SH-SY5Y (cell line): ENCODE measurements around the gene RRP8.

Experiments used
- GATA2 ChIP-seq: IDR thresholded peaks from 2 replicates; pipeline ENCODE4 v1.6.1; 2011; ENCODE audit warnings: mild to moderate bottlenecking, low read depth, low read length
- GATA3 ChIP-seq: IDR thresholded peaks from 2 replicates; pipeline ENCODE4 v1.6.1; 2011; ENCODE audit warnings: low read depth, mild to moderate bottlenecking, low read length, moderate library complexity

Gene RRP8

DNA sequence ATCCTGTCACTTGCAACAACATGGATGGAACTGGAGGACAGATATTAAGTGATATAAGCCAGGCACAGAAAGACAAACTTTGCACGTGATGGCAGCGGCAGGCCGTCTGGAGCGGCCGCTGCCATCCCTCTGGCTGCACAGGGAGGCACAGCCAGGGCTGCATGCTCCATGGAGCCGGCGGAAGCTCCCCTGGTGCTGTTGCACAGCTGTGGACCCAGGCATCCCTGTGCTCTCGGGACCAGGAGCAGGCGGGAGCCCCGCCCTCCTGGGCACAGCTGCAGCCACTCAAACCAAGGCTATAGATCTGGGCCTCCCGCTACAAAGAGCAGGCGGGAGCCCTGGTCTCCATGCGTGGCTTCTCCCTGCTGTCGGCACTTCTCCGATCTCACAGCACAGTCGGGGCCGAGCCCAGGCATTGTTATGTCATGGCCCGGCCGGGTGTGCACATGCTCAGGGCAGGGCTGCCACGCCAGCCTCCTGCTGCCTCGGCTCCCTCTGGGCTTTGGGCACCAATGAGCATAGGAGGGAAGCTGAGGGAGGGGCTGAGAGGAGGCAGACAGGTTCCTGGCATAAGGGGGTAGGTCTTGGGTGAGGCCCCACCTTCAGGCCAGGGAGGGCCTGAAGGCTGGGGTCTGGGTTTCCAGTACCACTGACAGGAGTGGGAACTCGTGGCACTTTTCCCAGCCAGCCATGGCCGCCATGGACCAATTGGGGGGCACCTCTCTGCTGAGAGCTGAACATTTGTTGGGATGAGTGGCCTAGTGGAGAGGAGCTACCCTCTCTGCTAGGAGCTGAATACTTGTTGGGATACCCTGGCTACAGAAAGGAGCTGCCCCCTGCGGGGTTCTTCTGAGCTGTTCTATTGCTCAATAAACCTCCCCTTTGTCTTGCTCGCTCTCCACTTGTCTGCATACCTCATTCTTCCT lies 16.7 kb downstream of the RRP8 start:
- no peak for TF ChIP-seq GATA2
- TF ChIP-seq GATA3, result no peak

DNA sequence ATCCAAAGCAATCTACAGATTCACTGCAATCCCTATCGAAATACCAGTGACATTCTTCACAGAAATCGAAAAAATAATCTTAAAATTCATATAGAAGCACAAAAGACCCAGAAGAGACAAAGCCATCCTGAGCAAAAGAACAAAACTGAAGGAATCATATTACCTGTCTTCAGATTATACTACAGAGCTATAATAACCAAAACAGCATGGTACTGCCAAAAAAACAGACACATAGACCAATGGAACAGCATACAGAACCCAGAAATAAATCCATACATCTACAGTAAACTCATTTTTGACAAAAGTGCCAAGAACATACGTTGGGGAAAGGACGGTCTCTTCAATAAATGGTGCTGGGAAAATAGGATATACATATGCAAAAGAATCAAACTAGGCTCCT lies 18.9 kb downstream of the RRP8 start:
- TF ChIP-seq GATA2, result no peak
- TF ChIP-seq GATA3, result no peak

DNA sequence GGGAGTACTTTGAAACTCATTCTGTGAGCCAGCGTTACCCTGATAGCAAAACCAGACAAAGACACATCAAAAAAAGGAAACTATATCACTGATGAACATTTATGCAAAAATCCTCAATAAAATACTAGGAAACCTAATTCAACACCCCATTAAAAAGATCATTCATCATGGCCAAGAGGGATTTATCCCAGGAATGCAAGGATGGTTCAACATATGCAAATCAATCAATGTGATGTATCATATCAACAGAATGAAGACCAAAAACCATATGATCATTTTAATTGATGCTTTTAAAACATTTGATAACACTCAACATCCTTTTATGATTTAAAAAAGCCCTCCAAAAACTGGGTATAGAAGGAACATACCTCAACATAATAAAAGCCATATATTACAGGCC lies 19.8 kb downstream of the RRP8 start:
- no peak for TF ChIP-seq GATA2
- TF ChIP-seq GATA3, result no peak

DNA sequence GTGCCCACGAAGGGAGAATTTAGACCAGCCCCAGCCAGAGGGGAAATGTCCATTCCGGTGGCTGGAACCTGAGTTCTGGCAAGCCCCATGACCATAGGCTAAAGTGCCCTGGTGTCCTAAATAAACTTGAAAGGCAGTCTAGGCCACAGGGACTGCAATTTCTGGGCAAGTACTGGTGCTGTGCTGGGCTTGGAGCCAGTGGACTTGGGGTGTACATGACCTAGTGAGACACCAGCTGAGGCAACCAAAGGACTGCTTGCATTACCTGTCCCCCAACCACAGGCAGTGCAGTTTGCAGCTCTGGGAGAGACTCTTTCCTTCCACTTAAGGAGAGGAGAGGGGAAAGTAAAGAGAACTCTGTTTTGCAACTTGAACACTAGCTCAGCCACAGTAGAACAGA lies 23.7 kb downstream of the RRP8 start:
- TF ChIP-seq GATA3 (no peak), GATA2 (no peak)

DNA sequence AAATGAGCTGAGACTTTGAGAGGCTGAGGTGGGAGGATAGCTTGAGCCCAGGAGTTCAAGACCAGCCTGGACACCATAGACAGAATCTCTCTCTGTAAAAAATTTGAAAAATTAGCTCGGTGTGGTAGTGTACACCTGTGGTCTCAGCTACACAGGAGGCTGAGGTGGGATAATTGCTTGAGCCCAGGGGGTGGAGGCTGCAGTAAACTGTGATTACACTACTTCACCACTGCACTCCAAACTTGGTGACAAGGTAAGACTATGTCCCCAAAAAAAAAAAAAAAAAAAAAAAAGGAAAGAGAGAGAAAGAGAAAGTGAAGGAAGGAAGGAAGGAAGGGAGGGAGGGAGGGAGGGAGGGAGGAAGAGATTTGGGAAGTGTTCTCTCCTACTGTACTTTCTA lies 25.3 kb downstream of the RRP8 start:
- TF ChIP-seq GATA3, result no peak
- no peak for TF ChIP-seq GATA2

DNA sequence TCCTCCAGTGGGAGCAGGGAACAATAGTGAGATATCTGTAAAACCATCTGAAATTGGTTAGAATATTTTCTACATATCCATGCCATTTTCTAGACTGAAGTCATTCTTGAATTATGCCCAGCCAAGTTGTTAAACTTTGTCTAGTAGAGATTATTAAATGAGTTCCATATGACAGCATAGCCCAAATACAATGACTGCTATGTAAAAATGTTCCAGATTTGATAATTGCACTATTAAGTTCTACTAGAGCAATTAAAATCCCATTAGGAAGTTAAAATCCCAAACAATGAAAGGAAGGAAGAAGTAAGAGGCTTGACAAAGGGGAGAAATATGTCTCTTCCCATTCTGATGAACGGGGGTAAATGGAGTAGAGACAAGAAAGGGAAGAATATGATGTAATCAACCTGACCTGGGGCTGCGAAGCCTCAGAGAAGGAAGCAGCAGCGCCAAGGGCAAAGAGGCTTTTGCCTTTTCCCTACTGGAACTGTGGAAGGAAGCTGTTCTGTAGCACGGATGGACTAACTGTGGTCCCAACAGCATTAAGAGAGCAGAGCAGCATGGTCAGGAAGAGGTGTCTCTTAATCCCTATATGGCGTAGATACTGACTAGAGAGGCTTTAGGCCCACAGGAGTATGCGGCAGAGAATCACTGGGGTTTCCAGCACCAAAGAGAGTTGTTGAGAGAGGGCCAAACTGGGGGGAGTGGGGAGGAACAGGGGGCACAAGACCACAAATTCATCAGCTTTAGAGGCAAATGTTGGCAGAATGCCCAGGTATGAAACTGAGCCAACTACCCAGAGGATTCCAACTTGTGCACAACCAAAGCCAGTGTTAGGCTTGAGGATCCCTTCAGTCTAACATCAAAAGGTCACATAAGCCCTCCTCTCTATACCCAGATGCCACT lies 26.7 kb downstream of the RRP8 start:
- no peak for TF ChIP-seq GATA2
- no peak for TF ChIP-seq GATA3

DNA sequence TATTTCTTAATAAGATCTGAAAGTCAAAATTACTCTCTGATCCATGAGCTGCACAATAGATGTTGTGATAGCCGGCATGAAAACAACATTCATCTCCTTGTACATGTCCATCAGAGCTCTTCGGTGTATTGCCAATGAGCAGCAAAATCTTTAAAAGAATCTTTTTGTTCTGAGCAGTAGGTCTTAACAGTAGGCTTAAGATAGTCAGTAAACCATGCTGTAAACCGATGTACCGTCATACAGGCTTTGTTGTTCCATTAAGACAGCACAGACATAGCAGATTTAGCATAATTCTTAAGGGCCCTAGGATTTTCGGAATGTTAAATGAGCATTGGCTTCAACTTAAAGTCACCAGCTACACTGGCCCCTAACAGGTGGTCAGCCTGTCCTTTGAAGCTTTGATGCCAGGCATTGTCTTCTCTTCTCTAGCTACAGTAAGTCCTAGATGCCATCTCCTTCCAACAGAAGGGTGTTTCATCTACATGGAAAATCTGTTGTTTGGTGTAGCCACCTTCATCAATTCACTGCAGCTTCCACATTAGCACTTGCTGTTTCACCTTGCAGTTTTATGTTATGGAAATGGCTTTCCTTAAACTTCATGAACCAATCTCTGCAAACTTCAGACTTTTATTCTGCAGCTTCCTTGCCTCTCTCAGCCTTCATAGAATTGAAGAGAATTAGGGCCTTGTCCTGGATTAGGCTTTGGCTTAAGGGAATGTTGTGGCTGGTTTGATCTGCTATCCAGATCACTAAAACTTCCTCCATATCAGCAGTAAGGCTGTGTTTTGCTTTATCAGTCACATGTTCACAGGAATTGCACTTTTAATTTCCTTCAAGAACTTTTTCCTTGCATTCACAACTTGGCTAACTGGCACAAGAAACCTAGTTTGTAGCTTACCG lies 28.4 kb downstream of the RRP8 start:
- TF ChIP-seq GATA3, result no peak
- no peak for TF ChIP-seq GATA2

DNA sequence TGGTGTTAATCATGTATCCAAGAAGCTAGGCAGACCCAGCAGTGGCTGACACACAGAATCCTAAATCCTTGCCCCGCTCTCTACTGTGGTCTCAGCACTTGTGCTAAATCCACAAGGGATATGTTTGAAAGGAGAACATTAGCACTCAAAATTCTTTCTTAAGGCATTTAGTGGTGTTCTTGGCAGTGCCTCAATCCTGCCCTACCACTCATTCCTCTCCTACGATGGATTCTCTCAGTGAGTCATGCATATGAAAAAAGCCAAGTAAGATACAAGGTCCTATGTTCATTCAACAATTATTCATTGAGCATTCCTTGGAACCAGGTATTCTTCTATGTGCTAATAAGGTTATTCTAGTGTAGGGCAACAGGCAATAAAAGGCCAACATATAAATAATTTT lies 31.2 kb downstream of the RRP8 start:
- TF ChIP-seq GATA3 (no peak), GATA2 (no peak)

DNA sequence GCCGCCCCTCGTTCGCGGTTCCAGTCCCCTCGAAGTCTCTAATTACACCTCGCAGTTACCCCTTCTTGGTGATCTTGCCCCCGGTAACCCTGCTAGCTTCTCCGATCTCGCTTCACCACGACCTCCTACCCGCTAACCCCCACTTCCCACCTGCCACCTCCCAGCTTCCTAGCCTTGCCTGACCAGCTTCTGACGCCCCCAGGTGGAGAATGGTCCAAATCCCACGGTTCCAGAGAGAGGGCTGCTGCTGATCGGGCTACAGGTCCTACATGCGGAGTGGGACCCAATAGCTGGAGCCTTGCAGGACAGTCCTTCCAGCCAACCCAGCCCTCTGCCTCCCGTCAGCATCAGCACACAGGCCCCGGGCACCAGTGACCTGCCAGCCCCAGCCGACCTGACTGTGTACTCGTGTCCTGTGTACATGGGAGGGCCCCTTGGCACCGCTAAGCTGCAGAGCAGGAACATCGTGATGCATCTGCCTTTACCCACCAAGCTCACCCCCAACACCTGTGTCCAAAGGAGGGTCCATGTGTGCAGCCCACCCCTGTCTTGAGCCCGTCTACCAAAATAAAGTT lies 31.9 kb downstream of the RRP8 start:
- TF ChIP-seq GATA2 (no peak), GATA3 (no peak)

DNA sequence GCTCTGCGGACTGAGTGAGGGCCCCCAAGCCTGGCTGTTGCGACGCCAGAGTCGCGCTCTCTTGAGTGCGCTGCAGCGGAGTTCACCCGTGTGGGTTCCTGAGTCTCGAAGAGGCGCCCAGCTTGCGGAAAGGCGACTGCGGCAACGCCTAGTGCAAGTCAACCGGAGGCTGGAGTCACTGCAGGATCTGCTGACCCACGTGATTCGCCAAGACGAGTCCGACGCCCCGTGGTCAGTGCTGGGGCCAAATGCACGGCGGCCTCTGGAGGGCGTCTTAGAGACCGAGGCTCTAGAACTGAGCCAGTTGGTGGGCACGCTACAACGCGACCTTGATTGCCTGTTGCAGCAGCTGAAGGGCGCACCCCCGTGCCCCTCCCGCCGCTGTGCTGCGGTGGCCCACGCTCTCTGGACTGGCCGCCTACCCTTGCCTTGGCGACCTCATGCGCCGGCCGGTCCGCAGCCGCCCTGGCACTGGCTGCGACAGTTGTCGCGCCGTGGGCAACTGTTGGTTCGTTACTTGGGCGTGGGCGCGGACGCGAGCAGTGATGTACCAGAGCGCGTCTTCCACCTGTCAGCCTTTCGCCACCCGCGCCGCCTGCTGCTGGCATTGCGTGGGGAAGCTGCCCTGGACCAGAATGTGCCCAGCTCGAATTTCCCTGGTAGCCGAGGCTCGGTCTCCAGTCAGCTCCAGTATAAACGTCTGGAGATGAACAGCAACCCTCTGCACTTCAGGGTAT lies 32.6 kb downstream of the RRP8 start:
- TF ChIP-seq GATA3 (no peak), GATA2 (no peak)

DNA sequence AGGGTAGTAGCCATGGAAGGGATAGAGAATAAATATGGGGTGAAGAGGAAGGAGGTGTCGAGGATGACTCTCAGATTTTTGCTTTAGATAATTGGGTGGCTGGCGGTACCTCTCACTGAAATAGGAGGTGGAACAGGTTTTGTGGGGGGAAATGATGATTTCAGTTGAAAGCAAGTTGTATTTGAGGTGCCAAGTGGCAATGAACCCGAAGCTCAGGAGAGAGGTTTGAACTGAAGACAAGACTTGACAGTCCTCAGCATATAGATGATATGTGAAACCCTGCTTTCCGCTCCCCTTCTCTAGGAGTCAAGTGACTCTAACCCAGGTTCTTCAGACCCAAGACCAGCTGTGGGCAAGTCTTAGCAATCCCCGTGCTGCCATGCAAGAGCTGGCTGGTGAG lies 33.7 kb downstream of the RRP8 start:
- no peak for TF ChIP-seq GATA3
- no peak for TF ChIP-seq GATA2

DNA sequence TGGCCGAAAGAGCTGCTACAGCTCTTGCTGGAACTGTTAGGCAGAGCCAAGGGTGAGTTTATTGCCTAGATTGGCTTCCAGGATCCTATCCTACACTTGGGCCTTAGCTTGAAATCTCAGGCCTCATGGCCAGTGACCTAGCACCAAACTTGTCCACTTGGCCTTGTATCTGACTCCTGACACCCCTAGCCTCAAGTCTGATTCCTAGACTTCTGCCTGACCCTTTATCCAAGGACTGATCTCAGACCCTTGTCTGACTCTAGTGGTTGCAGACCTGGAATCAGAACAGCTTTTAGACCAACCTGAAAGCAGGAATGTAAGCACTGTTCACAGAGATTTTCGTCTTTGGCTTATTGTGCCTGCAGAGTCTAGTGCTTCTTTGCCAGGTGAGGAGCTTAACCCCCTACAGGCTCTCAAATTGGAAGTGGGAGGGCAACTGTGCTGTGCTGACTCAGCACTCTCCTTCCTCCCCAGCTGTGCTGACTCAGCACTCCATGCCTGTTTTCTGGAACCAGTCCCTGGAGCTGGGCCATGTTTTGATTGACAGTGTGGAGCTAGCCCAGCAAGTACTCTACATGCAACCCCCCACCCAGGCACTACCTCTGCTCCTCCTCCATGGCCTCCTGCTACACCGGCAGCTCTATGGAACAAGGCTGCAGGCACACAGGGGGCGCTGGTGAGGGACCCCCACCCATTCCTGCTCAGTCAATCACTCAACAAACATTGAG lies 35.1 kb downstream of the RRP8 start:
- TF ChIP-seq GATA3, result no peak
- no peak for TF ChIP-seq GATA2
